Transverse colon (tissue), 3 donors: ENCODE measurements around the gene NCAPD3.

Experiments
- EP300 ChIP-seq: sonication (generic); formaldehyde crosslinking; IDR thresholded peaks from one replicate; pipeline ENCODE4 v1.6.1; 2017; ENCODE audit warnings: antibody characterized with exemption, low read depth
- POLR2A ChIP-seq: fragments of 450-650 bp; IDR thresholded peaks from one replicate; pipeline ENCODE4 v1.6.1; 2016; ENCODE audit warnings: antibody characterized with exemption, mild to moderate bottlenecking, moderate library complexity
- POLR2AphosphoS5 ChIP-seq, 3 donors: sonication (generic); formaldehyde crosslinking; IDR thresholded peaks; one replicate each; pipeline ENCODE4 v1.6.1; 2016; ENCODE audit warnings: antibody characterized with exemption in 3 of 3

DNA sequence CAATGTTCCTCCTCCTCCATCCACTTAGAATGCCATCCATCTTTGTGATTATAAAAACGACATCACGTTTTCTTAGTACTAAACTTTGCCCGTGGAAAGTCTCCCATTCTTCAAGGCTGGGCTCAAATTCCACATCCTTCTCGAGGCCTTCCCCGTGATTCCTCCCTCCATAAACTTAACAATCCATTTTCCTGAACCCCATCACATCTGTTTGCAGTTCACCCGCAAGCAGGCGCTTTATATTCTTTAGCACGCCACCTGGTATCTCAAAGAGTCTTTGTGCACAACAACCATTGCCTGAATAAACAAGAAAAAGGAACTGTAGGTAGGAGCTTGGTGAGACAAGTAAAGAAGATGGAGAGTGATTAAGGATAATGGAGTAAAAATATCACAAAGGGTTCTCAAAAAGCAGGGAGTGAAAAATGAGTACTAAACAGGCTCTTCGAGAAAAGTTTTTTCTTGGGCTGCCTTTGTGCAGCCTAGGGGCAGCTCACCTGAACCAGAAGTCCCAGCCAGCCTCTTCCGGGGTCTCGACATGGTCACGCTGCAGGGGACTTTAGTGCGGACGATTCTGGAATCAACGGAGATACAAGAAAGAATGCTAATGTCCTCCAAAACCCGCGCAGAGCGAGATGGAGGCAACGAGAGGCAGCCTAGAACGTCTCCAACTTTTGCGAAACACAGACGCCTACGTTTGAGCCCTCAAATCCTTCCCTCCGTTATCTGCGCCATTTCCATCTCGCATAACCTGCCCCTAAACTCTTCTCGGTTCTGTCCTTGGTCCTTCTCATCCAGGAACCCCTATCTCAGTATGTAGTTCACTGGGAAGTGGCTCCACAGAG is 28.8 kb upstream of the NCAPD3 start:
- TF ChIP-seq POLR2A (no peak), POLR2AphosphoS5 (IDR thresholded peaks at IDR 0.05) (no peak), EP300 (no peak)
